Measurements from ENCODE around the gene HGF.

DNA sequence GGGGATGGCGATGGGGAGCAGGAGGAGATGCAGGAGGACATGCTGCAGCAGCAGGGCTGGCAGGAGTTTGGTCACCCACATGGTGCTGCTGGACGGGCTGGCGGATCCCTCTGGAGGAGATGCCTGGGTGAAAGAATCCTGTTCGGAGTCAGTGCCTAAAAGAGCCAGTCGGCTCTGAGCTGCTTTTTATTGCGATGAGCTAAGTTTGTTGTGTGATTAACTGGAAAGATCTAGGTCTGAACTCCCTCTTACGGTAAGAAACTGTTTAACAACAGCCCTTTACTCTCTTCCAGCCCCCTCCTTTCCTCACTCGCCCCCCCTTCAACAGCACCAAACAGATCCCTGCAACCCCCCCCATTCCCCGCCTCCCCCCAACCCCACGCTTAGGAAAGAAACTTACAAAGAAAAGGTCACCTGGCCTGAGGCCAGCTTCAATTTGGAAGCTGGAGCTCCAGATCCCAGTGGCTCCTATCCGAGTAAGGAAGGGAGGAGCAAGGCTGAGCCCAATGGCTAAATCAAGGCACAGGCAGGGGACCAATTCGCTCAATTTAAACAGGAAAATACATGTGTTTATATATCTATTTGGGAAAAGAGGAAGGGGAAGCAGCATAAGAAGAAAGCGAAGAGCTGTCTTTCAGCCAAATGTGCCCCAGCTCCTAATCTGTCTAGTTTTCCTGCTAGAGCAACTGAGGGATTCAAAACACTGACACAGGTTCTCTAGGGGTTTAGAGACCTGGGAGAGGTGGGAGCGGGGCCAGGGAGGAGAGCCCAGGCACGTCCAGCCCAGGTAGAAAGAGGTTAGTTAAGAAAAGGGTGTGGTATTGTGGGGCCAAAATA is at the start of gene HGF:
- TF ChIP-seq REST (IDR thresholded peaks at IDR 0.05; ENCODE audit: low read depth) = no peak
- TF ChIP-seq CEBPB (IDR thresholded peaks at IDR 0.05) = no peak
- no peak for TF ChIP-seq EGR1 (IDR thresholded peaks at IDR 0.05)
- no peak for TF ChIP-seq YY1 (IDR thresholded peaks at IDR 0.05; ENCODE audit: low read depth)
- TF ChIP-seq TEAD4 (IDR thresholded peaks at IDR 0.05) = no peak
- TF ChIP-seq TAF1 (IDR thresholded peaks at IDR 0.05; ENCODE audit: low read depth) = no peak
- no peak for TF ChIP-seq NFIC (IDR thresholded peaks at IDR 0.05)
